LNCAP (cell line): ENCODE data around the gene AGPAT4.

Source experiments
- CTCF ChIP-seq: fragments of 450-650 bp; IDR thresholded peaks from 2 replicates; pipeline ENCODE4 v1.5.1; 2017; ENCODE audit warnings: mild to moderate bottlenecking

Gene AGPAT4

DNA sequence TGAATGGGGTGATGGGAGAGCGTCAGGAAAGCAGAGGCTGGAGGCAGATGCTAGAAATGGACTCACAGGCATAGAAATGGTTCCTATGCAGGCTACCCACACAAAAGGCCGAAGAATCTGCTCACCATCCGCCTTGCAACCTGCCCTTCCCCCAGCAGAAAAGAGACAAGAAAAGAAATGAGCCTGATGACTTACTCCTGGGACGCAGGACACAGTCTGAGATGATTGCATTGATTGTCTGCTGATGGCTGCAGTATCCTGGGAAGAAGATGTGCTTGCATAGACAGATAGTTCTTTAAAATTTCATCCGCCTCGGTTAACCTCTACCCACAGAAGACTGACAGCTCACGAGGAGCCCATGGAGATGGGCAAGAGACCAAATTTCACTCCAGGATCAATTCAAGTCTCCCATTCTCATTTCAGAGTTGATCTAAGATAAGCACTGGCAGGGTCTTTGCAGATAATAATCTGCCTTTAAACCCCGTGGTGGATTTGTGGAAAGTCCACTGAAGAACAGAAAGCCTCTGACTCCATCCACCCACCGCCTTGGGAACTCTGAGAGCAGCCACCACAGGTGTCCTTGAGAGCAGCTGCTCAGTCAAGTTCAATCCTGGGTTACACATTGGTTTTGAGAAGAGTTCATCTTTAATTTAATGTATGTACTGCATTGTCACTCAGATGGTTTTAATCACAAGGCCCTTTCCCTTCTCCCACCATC is 7.2 kb downstream of the AGPAT4 start:
- no peak for TF ChIP-seq CTCF

DNA sequence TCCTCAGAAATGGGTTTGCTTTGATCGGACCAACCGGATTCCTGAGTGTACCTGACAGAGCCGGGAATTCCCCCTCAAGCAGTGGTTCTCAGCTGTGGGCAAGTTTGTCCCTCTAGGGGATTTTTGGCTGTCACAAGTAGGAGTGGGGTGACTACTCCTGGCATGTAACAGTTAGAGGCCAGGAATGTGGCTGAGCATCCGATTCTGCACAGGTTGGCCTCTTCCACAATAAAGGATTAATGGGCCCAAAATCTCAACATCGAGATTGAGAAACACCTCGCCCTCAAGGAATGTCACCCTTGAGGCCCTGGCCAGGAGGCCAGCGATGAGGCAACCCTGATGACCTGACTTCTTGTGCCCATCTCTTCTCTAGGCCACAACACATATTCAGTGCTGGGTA is 7.9 kb downstream of the AGPAT4 start:
- no peak for TF ChIP-seq CTCF

- no peak for TF ChIP-seq CTCF
Observed at GRCh38 chr6:161265554-161265953, 8.3 kb downstream of the AGPAT4 start.

GRCh38 chr6:161264181-161264580 is 9.7 kb downstream of the AGPAT4 start:
- no peak for TF ChIP-seq CTCF

GRCh38 chr6:161261816-161262215 is 12.0 kb downstream of the AGPAT4 start:
- no peak for TF ChIP-seq CTCF

GRCh38 chr6:161261325-161261724 is 12.5 kb downstream of the AGPAT4 start:
- TF ChIP-seq CTCF: no peak

GRCh38 chr6:161259302-161259701 is 14.6 kb downstream of the AGPAT4 start:
- TF ChIP-seq CTCF: no peak
